HUDEP-2 (cell line): ENCODE results near the gene MARCHF10.
A peak's percentile ranks its signal among the peaks of the same experiment; 100 is the strongest.
"Not testable (repeated sequence)": the region's sequence is repeated elsewhere in the genome, so short reads cannot be mapped to it uniquely, and the experiment has no call there.

Source experiments
- DNase-seq, 76 experiments: peaks; one replicate each; lab custom pipeline; 2025; ENCODE audit not compliant: unreplicated experiment in 76 of 76; lab: John Stamatoyannopoulos, UW

MARCHF10 gene

GRCh38 chr17:62702746-62703260 is 105.3 kb downstream of the MARCHF10 start:
- no peak for DNase-seq

GRCh38 chr17:62701706-62702085 is 106.4 kb downstream of the MARCHF10 start:
- no peak for DNase-seq

GRCh38 chr17:62700964-62701705 is 107.0 kb downstream of the MARCHF10 start:
- no peak for DNase-seq

- not testable (repeated sequence) for DNase-seq
Measured at GRCh38 chr17:62698459-62698858, 109.7 kb downstream of the MARCHF10 start.

- no peak for DNase-seq
Measured at GRCh38 chr17:62696726-62697490, 111.2 kb downstream of the MARCHF10 start.

GRCh38 chr17:62696256-62696655 is 111.9 kb downstream of the MARCHF10 start:
- DNase-seq: no peak

GRCh38 chr17:62695093-62695738 is 112.9 kb downstream of the MARCHF10 start:
- DNase-seq: peak in 1 of 76 experiments; percentile 13

GRCh38 chr17:62693616-62694409 is 114.3 kb downstream of the MARCHF10 start:
- no peak for DNase-seq

- peak in 68 of 76 experiments; percentile 23 to 87 (median 68) for DNase-seq
Measured at GRCh38 chr17:62692721-62693431, 115.2 kb downstream of the MARCHF10 start.

- DNase-seq: peak in 2 of 76 experiments; percentile 12 to 28
Measured at GRCh38 chr17:62692159-62692651, 115.9 kb downstream of the MARCHF10 start.

- DNase-seq: not testable (repeated sequence)
Measured at GRCh38 chr17:62691589-62691915, 116.6 kb downstream of the MARCHF10 start.

GRCh38 chr17:62690168-62690897 is 117.8 kb downstream of the MARCHF10 start:
- no peak for DNase-seq

- no peak for DNase-seq
Measured at GRCh38 chr17:62689441-62690167, 118.5 kb downstream of the MARCHF10 start.

GRCh38 chr17:62688398-62689160 is 119.5 kb downstream of the MARCHF10 start:
- DNase-seq: no peak

- no peak for DNase-seq
Measured at GRCh38 chr17:62687997-62688396, 120.1 kb downstream of the MARCHF10 start.

- DNase-seq: no peak
Measured at GRCh38 chr17:62684179-62684578, 123.9 kb downstream of the MARCHF10 start.

GRCh38 chr17:62681939-62682381 is 126.2 kb downstream of the MARCHF10 start:
- no peak for DNase-seq
